ENCODE measurements around the gene CLK2.
"Not testable (repeated sequence)": the region's sequence is repeated elsewhere in the genome, so short reads cannot be mapped to it uniquely, and the experiment has no call there.

The CLK2 gene

DNA sequence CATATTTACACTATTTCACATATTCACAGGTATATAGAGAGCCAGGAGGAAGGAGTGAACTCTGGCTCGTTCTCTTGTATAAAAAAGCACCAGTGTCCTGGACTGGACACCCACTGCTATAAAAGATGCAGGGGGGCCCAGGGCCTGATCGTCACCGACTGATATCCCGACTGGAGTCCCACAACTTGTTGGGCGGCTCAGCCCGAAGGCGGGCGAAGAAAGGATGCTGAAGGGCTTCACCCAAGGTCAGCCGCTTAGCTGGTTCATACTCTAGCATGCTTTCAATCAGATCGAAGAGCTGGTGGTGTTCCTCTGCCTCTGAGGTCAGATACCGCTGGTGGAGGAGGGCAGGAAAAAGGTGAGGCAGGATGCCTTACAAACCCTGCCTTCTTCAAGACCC lies 10.2 kb downstream of the CLK2 start:
- DNase-seq = no peak

DNA sequence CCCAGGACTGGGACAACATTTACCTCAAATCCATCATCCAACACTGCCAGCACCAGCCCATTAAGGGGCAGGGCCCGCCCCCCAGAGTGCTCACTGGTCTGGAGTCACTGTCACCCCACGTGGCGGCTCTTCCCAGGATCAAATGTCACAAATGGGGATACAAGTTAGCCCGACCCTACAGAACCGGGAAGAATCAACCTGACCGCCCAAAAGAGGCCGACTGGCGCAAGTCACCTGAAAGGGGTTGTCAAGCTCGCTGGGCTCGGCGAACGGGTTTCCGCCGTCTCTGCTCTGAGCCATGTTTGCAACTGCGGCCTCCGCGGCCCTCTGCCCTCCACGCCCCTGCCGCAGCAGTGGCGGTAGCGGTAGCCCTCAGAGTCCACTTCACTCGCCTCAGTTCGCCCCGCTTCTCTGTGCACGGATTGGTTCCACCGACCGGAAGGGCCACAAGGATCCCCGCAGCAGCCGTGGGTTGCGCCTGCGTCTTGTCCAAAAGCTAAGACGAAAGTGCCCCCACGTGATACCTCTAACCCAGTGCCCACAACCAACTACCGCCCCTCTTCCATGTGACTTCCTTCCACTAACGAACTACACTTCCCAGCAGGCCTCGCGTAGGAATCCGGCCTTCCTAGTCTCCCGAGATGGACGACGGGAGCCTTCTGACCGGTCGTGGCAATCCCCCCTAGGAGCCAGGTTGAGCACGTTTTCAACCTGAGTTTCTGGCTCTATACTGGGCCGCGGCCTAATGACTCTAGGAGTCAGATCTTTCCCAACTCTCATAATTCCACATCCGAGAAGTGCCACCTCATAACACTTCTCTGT lies 11.2 kb downstream of the CLK2 start, which contains the start of gene SCAMP3:
TSS of gene SCAMP3 (minus strand) at position 509 of the 822 bp plus-strand sequence. CDS start at position 300, 209 bp downstream.
- peak; percentile 96 for DNase-seq

DNA sequence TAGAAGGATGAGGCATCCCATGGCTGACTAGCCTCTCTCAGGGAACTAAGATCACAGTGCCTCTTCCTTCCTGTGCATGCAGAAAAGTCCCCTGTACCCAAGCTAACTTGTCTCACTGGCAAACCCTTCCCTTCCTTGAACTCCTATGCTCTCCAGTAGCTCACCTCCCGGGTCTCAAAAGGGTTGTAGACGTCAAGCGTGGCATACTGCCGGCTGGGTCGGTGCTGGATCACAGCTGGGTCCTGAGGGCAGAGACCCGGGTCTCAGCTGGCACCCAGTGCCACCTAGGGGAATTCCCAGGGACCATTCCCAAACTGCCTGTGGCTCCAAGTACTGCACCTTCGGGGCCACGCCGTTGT lies 11.8 kb downstream of the CLK2 start:
- DNase-seq = peak; percentile 56

DNA sequence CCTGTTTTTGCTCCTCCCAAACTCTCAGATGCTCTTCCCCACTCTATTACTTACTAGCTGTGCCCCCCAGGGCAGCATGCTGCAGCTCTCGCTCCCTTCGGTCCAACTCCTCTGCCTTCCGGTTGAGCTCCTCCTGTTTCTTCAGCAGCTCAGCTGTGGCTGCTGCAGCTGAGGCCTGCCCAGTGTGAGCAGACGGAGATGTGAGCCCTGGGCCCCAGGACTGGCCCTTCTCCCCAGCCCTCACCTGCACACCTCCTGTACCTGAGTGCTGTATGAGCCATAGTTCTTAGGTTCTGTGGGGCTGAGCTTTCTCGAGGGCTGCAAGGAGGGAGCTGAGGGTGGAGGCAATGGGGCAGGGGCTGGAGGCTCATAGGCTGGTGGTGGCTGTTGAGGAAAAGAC lies 13.0 kb downstream of the CLK2 start:
- DNase-seq = no peak

DNA sequence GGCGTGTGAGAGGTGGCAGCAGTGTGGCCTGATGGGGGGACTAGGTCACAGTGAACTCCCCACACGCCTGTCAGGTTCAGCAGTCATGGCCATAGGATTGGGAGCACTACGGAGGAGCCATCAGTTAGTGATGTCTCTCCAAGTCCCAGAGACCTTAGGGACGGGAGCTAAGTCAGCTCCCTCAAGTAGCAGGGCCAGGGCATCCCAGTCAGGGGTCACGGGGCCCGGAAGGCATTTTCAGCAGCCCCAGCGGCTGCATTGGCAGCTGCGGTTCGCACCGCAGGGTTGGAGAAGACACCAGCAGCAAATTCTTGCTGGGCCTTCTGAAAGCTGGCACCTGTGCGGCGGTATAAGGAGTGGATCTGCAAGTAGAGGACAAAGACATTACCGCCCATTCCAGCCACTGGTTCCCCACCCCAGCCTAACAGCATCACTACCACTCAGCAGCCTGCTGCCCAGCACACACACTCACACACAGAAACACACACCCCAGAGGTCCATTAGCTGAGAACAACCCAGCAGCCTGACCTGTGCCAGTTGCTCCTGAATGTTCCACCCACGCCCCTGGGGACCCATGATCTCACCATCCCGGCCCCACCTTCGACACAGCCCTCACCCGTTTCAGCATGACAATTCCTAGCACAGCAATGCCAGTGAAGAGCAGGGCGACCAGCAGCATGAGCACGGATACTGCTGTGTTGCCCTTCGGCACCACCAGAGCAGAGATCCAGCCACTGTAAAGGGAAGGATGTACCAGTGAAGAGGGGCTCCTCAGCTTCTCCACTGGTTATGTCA lies 17.0 kb downstream of the CLK2 start:
- no peak for DNase-seq

DNA sequence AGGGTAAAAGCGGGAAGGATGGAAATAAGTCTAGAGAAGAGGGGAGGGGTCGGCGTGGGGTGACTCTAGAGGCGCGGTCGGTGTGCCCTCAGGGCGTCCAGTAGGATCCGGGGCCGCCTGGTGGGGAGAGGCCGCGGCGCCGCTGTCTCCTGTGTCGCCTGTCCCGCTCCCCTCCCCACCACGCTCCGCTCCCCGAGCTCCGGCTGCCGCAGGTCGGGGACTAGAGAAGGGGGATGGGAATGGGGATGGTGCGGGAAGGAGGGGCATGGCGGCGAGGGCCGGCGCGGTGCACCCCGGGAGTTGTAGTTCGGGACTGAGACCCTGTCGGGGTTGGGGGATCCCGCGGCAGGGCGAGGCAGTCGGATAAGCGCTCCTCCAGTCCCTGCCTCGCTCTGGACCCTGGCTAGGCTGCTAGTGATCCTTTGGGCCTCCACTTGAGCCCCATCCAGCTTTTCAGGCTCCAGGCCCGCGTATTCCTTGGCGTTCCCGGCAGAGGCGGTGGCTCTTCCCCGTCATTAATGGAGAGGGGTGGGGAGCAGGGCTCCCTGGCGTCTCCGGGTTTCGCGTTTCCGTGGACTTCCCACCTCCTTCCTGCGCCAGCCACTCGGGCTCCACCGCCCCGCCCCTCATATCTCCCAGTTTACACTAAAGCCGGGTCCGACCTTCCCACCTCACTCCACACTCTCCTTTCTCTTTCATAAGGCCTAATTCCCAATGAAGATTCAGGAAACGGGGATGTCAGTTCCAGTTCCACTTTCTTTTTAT lies 17.9 kb downstream of the CLK2 start, which contains the start of gene ENTREP3:
TSS of gene ENTREP3 (minus strand) at position 241 of the 765 bp plus-strand sequence. CDS start 606 bp downstream, outside the sequence.
- peak; percentile 88 for DNase-seq

DNA sequence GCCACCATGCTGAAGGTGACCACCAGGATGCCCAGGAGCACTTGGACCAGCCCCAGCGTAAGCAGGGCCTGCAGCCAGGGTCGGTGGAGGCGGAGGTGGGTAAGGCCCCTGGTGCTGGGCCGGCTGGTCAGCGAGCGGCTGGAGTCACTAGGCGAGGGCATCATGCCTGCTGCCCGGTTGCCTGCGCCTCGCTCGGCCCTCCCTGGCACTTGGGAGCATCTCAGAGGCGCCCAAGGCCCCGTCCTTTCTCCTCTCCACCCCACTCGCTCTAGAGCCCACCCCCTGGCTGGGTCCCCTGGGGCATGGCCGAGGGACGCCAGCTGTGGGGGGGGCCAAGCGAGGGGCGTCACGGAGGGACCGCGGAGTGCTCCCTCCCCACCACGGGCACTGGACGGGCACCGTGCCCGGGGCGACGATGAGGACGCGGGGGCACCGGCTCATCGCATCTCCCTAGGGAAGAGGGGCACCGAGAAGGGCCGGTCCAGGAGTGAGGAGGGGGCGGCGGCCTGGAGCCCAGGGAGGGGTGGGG lies 18.5 kb downstream of the CLK2 start:
- DNase-seq = no peak

DNA sequence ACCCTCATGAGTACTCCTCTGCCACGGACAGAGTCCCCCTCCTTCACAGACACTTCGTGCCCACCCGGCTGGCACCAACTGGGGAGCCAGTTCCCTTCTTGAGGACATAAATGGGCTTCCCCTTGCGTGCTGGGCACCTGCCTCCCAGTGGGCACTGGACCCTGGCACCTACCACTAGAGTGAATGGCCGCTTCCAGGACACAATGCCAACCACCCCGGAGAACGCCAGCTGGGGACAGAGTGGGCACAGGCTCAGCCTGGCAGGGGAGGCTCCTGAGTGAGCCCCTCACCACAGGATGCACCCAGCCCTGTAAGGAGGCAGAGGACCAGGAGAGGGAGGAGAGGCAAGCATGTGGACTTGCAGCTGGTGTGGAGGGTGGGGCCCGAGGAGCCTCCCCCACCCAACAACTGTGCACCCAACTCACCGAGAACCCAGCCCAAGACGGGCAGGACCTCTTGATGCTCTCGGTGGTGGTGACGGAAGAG lies 19.0 kb downstream of the CLK2 start:
- DNase-seq = no peak

DNA sequence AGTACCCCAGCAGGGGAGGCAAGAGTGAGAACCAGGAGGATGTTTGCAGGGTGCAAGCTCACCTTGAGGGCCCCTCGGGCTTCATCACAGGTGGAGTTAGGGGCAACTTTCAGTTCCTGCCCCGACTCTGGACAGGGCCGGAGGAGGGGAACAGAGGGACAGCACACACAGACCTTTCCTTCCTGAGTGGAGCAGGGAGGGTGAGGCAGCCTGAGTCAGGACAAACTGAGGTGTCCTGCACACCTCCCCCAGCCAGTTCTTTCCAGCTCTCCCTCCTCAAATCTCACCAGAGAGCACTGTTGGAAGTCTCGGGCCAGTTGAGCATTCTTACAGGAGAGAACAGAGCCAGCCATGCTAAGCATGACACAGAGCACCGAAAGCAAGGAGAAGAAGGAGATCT lies 19.5 kb downstream of the CLK2 start:
- no peak for DNase-seq

DNA sequence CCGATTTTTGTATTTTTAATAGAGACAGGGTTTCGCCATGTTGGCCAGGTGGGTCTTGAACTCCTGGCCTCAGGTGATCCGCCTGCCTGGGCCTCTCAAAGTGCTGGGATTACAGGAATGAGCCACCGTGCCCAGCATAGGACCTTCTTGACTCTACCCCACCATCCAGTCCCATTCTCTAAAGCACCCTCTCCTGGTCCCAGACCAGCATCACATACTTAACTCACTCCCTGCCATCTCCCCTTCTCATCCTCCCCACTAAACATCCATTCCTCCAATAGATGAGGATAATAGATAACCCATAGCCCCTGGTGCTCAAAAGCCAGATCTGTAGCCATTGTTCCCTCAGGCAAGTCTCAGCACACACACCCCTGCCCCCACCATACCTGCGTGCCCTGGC lies 20.1 kb downstream of the CLK2 start:
- DNase-seq = no peak

DNA sequence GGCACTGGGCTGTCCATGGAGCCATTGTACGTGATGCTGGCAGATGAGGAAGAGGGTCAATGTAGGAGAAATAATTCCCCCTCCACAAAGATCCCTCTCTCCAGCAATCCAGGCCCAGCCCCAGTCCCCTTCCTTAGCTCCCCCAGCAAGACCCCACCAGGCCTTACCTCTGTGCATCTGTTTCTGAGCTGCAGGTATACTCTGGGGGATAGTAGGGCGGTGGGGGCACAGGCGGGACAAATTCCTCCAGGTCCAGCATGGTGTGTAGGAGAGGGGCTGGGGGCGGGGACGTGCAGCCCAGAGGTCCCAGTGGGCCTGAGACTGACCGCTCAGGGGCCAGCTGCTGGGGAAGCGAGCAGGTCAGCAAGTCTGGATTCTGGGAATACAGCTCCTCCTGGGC lies 21.7 kb downstream of the CLK2 start:
- DNase-seq = no peak

DNA sequence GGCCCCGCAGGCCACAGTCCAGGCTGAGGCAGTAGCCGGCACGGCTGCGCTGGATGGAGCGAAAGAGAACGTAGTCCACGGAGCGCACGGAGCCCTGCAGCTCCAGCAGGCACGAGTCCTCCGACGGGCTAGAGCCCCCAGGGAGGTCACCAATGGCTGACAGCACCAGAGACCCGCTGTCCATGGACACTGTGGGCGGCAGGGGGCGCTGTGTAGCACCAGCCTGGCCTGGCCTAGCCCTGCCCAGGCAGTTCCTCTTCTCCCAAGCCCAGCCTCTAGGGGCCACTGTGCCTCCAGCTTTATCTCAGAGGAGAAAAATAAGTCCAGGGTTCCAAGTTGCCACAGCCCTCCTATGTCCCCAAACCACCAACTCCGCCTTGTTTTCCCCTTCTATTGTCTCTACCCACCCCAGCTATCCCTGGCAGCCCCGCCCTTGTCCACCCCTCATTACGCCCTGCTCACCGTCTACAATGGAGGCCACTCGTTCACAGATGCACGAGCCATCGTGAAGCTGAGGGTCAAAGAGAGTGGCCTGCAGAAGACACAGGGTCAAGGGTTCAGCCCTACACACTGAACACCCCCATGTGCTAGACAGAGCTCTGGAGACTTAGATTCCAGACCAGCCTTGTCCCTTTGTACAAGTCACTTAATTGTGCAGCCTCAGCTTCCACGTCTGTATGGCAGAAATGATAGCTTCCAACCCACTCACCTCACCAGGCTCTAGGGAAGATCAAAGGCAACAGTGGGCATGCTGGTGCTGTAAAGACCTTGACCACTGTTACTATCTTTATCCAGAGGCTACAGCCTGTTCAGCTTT lies 22.5 kb downstream of the CLK2 start:
- peak; percentile 97 for DNase-seq

DNA sequence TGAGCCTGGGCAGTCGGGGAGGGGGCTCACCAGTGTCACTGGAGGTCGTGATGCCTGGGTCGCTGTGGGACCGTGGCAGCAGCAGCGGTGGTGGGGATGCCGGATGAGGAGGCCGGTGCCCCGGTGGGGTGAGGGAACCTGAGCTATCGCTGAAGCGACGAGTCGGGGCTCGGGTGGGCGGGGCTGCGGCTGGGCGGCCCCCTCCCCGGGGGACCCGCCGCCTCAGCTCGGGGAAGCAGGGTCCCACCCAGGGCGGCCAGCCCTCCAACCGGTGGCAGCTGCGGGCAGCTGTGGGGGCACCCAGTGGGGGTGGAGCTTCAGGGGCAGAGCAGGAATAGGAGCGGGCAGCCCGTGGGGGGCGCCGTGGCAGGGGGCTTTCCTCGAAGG lies 23.1 kb downstream of the CLK2 start:
- DNase-seq = no peak

DNA sequence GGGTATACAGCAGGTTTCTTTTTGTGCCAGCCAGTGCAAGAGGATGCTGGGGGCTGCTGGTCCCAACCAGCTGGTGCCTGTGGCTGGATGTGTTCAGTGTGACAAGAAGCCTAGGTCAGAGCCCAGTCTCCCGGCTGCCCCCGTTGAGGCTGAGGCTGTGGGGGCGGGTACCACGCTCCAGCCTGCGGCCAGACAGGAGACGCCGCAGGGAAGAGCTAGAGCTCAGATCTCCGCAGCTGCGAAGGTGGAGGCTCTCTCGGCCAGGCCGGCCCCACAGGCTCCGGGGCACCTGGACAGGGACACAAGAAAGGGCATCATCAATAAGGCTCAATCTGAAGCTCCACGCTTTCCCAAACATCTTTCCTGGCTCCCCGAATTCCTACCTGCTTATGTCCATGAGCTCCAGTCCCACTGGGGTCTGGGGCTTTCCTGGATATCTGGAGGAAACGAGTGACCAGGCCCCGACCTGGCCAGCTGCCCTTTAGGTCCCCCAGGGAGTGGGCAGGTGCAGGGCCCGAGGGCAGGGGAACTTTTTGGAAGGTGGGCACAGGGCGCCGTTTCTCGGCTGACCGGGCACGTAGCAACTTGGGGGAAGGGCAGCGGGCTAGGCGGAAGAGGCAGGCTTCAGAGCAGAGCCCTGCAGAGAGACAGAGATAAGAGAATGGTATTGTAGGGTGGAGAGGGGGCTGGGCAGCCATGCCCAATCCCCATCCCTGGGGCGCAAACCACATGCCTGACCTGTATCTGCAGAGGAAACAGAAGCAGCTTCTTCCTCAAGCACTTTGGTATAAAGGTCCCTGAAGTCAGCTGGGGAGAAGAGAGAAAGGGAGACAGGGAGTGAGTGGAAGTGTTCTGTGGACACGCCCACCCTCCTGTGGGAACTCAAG lies 25.4 kb downstream of the CLK2 start:
- no peak for DNase-seq

DNA sequence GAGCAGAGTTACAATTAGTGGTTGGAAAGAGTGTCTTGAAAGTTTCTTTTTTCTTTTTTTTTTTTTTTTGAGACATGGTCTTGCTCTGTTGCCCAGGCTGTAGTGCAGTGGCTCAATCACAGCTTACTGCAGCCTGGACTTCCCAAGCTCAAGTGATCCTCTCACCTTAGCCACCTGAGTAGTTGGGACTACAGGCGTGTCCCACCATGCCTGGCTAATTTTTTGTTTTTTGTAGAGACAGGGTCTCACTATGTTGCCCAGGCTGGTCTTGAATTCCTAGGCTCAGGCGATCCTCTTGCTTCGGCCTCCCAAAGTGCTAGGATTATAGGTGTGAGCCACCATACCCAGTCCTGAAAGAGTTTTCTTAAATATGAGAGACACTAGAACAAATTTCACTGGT lies 26.5 kb downstream of the CLK2 start:
- not testable (repeated sequence) for DNase-seq

DNA sequence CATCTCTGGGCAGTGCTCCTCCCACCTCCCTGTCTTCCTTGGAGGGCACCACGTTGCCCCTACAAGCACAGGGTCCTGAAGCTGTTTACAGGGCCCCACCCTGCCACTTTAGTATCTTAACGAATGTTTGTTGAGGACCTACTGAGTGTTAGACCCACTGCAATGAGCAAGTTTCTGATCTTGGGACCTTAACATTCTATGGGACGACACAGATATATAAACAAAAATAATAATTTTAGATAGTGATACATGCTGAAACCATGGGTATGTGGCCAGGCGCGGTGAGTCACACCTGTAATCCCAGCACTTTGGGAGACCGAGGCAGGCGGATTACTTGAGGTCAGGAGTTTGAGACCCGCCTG lies 28.2 kb downstream of the CLK2 start:
- no peak for DNase-seq

DNA sequence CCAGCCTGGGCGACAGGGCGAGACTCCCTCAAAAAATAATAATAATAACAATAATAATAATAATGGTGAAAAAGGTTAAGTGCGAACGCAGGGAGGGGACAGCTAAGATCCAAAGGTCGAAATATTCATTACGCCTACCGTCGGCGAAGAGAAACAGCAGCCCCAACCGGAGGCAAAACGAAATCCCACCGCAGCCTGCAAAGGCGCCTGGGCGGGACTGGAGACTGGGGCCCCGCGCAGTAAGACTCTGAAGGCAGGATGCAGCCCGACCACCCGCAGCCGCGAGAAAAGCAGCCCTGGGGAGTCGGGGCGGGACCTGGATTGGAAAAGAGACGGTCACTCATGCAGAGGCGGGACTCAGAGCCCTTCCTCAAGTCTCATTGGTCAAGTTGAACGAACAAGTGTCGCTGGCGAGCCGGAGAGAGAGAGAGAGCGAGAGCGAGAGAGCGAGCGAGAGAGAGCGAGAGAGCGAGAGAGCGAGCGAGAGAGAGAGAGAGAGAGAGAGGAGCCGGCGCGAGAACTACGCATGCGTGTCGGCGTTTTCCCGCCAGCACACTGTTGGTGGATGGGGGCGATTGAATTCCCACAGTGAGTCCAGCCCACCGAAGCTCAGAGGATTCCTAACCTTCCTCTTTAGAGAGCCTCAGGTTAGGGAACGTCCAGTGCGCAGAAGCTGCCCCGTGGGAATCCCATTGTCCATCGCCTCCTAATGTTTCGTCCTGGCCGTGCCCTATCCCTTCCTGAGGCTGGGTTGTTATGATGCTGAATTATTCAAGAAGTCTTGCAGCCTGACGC lies 28.7 kb downstream of the CLK2 start:
- DNase-seq = peak; percentile 99

DNA sequence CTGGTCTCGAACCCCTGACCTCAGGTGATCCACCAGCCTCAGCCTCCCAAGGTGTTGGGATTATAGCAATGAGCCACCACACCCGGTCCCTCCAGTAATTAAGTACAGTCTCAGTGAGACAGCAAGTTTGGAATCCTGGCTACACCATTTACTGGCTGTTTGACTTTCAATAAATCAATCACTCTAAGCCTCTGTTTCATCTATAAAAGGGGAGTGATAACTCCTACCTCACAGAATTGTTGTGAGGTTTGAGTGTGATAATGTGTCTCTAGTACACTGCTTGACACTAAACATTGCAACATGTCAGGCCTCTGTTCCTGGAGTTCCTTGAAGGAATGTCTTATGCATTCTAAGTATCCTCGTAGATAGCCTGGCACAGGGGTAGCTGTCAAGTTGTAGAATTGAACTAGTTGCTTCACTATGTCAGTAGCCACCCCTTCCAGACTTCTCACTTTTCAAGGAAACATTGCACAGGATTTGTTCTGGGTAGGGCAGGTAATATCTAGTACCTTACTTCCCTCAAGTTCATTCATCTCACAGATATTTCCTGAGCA lies 30.4 kb downstream of the CLK2 start:
- DNase-seq = no peak

DNA sequence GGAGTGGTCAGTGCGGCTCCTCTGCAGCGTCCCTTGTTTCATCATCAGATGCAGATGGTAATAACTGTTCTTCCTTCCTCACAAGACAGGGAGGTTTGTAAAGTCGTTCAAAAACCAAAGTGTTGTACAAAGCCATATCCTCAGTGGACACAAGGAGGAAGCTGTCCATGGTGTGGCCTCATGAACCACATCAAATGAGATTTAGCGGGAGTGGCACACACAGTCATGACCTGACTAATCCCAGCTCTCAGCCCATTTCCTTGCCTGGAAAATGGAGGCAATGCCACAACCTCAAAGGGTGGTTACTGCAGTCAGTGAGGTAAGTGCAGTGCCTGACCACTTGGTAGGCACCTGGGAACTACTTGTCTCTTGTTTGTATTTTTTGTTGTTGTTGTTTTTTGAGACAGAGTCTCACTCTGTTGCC lies 31.5 kb downstream of the CLK2 start:
- DNase-seq = peak; percentile 51
